Muscle layer of duodenum (tissue), 2 donors: ENCODE results near the gene LRIG1.

ENCODE experiments used
- H3K27ac ChIP-seq: one replicate; pipeline ENCODE4 v1.7.0; 2013; ENCODE audit warnings: mild to moderate bottlenecking, low read length
- H3K27me3 ChIP-seq: one replicate; pipeline ENCODE4 v1.7.0; 2013; ENCODE audit warnings: low read depth, mild to moderate bottlenecking, control low read depth, low read length
- H3K36me3 ChIP-seq, 2 donors: one replicate each; pipeline ENCODE4 v1.7.0; 2013; ENCODE audit warnings: low read length in 2 of 2, control low read depth in 1 of 2, mild to moderate bottlenecking in 1 of 2; ENCODE audit not compliant: insufficient read depth in 2 of 2, control insufficient read depth in 1 of 2
- H3K4me1 ChIP-seq, 2 donors: one replicate each; pipeline ENCODE4 v1.7.0; 2013; ENCODE audit warnings: low read length in 2 of 2, mild to moderate bottlenecking in 2 of 2, control low read depth in 1 of 2, moderate library complexity in 1 of 2; ENCODE audit not compliant: insufficient read depth in 2 of 2, control insufficient read depth in 1 of 2
- H3K4me3 ChIP-seq, 2 donors: one replicate each; pipeline ENCODE4 v1.7.0; 2013; ENCODE audit warnings: low read length in 2 of 2, low read depth in 1 of 2, mild to moderate bottlenecking in 1 of 2
- H3K9me3 ChIP-seq, 2 donors: one replicate each; pipeline ENCODE4 v1.7.0; 2013; ENCODE audit warnings: low read length in 2 of 2, control low read depth in 1 of 2, mild to moderate bottlenecking in 1 of 2; ENCODE audit not compliant: control insufficient read depth in 1 of 2
- donor health status: healthy.

Gene LRIG1, protein sequence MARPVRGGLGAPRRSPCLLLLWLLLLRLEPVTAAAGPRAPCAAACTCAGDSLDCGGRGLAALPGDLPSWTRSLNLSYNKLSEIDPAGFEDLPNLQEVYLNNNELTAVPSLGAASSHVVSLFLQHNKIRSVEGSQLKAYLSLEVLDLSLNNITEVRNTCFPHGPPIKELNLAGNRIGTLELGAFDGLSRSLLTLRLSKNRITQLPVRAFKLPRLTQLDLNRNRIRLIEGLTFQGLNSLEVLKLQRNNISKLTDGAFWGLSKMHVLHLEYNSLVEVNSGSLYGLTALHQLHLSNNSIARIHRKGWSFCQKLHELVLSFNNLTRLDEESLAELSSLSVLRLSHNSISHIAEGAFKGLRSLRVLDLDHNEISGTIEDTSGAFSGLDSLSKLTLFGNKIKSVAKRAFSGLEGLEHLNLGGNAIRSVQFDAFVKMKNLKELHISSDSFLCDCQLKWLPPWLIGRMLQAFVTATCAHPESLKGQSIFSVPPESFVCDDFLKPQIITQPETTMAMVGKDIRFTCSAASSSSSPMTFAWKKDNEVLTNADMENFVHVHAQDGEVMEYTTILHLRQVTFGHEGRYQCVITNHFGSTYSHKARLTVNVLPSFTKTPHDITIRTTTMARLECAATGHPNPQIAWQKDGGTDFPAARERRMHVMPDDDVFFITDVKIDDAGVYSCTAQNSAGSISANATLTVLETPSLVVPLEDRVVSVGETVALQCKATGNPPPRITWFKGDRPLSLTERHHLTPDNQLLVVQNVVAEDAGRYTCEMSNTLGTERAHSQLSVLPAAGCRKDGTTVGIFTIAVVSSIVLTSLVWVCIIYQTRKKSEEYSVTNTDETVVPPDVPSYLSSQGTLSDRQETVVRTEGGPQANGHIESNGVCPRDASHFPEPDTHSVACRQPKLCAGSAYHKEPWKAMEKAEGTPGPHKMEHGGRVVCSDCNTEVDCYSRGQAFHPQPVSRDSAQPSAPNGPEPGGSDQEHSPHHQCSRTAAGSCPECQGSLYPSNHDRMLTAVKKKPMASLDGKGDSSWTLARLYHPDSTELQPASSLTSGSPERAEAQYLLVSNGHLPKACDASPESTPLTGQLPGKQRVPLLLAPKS

DNA sequence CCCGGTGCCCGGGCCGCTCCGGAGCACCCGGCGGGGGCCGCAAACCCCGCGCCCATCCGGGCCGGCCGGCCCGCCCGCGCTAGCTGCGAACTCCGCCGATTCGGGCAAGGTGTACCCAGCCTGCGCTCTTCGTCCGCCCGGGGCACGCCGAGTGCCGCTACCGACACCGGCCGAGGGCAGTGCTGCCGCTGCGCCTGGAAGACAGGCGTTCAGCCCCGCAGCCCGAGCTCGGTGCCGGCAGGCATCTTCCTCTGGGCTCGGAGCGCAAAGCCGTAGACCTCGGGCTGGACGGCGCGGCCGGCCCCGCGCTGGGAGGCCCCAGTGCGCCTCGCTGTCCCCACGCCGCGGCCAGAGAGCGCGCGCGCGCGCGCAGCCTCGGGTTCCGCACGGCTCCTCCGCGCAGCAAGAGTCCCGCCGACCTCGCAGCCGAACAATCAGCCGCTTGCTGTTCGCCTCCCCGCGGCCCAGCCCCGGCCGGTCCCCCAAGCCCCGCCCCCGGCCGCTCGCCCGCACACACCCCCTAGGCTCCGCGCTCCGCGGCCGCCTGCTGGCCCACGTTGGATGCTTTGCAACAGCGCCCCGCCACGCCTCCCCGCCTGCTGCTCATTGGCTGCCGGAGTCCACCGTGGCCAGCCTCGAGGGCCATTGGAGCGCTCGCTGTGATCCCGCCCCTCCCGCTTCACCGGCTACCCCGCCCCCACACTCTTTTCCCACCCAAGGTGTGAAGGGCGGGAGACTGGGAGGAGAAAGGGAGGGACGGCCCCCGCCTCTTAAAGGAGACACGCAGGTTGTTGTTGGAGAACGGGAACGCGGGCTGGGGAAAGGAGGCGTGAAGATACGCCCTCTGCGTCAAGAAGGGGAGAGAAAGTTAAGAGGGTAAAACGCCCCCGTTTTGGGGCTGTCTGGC is at the start of gene LRIG1:
TSS of gene LRIG1 (minus strand) at position 447 of the 907 bp plus-strand sequence. CDS start 615 bp downstream, outside the sequence.
- Histone ChIP-seq H3K4me1 (peaks cover 13 to 18% of the 10 kb centered on the region in 2 donors), H3K27ac (peak within 1 kb of the TSS; percentile 70), H3K36me3 (no peaks in the 10 kb centered on the region), H3K27me3 (no peaks in the 10 kb centered on the region), H3K4me3 (peak within 1 kb of the TSS; percentile 90 to 92), H3K9me3 (no peaks in the 10 kb centered on the region)

DNA sequence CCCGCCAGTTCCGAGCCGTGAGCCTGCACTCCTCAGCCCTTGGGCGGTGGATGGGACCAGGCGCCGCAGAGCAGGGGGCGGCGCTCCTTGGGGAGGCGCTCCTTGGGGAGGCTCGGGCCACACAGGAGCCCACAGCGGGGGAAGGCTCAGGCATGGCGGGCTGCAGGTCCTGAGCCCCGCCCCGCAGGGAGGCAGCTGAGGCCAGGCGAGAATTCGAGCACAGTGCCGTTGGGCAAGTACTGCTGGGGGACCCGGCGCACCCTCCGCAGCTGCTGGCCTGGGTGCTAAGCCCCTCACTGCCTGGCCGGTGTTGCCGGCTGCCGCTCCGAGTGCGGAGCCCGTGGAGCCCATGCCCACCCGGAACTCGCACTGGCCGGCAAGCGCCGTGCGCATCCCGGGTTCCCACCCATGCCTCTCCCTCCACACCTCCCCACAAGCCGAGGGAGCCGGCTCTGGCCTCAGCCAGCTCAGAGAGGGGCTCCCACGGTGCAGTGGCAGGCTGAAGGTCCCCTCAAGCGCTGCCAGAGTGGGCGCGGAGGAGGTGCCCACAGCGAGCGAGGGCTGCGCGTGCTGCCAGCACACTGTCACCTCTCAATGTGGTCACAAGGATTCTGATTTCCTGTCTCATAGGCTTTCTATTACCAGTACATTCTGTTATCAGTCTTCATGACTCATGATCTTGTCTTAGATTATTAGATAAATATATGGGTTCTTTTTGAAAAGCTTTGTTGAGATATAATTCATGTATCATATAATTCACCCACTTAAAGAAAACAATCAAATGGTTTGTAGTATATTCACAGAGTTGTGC is 44.0 kb upstream of the LRIG1 start:
- Histone ChIP-seq H3K4me1 (no peaks in the 10 kb centered on the region), H3K4me3 (no peak overlapping the region), H3K27me3 (no peaks in the 10 kb centered on the region), H3K36me3 (no peaks in the 10 kb centered on the region), H3K27ac (no peak overlapping the region), H3K9me3 (no peaks in the 10 kb centered on the region)

DNA sequence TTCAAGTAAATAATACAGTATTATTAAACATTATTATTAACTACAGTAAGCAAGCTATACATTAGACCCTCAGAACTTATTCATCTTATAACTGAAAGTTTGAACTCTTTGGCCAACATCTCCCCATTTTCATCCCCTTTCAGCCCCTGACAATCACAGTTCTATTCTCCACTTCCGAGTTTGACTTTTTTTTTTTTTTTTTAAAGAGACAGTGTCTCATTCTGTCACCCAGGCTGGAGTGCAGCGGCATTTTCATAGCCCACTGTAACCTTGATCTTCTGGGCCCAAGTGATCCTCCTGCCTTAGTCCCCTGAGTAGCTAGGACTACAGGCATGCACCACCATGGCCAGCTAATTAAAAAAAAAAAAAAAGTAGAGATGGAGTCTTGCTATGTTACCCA is 41.3 kb upstream of the LRIG1 start:
- Histone ChIP-seq H3K27me3 (no peaks in the 10 kb centered on the region), H3K36me3 (no peaks in the 10 kb centered on the region), H3K27ac (no peak overlapping the region), H3K4me3 (no peak overlapping the region), H3K4me1 (peaks cover 0 to 3% of the 10 kb centered on the region in 2 donors), H3K9me3 (no peaks in the 10 kb centered on the region)

DNA sequence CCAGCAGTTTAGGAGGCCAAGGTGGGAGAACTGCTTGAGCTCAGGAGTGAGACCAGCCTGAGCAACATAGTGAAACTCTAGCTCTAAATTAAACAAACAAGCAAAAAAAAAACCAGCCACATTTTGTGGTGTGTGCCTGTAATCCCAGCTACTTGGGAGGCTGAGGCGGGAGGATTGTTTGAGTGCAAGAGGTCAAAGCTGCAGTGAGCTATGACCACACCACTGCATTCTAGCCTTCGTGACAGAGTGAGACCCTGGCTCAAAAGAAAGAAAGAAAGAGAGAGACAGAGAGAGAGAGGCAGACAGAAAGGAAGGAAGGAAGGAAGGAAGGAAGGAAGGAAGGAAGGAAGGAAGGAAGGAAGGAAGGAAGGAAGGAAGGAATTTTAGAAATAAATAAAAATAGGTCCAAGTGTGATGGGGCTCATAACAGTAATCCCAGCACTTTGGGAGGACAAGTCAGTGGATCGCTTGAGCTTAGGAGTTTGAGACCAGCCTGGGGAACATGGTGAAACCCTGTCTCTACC is 38.7 kb upstream of the LRIG1 start:
- Histone ChIP-seq H3K27me3 (no peaks in the 10 kb centered on the region), H3K9me3 (no peaks in the 10 kb centered on the region), H3K4me1 (peaks cover 0 to 3% of the 10 kb centered on the region in 2 donors), H3K27ac (no peak overlapping the region), H3K4me3 (no peak overlapping the region), H3K36me3 (no peaks in the 10 kb centered on the region)

DNA sequence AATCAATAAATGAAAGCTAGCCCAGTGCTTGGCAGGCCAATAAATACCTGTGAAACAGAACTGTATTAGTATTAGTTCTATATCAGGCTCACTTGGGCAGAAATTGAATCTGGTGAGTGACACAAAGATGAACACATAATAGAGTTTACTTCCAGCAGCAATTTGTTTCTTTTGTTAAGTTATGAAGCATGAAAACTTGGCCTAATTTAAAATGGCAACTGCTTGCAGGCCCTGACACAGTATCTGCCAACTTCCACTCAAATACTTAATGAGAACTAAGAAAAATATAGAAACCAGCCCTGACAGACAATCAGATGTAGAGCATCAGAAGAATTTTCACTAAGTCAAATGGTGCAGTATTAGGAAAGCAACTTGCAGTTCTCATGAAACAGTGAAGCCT is 37.6 kb upstream of the LRIG1 start:
- Histone ChIP-seq H3K36me3 (no peaks in the 10 kb centered on the region), H3K27ac (no peak overlapping the region), H3K4me3 (no peak overlapping the region), H3K4me1 (peaks cover 0 to 3% of the 10 kb centered on the region in 2 donors), H3K9me3 (no peaks in the 10 kb centered on the region), H3K27me3 (no peaks in the 10 kb centered on the region)

DNA sequence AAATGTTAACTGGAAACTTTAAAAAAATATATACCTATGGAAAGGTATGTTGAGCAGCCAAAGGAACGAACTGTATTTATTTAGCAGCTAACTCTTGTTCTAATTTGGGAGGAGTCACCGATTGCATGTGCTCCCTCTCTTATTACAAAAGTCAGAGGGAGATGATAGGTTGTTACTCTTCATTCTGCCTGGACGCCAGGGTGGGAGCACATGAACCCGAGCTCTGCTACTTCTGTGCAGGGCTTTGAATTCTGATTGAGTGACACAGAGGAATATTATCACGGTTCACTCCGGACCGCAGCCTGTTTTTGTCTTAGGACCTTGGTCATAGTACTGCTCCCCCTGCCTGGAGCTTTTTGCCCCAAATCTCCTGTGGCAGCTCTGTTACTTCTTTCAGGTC is 36.9 kb upstream of the LRIG1 start:
- Histone ChIP-seq H3K4me3 (no peak overlapping the region), H3K27ac (no peak overlapping the region), H3K27me3 (no peaks in the 10 kb centered on the region), H3K36me3 (no peaks in the 10 kb centered on the region), H3K4me1 (peaks cover 0 to 3% of the 10 kb centered on the region in 2 donors), H3K9me3 (no peaks in the 10 kb centered on the region)

DNA sequence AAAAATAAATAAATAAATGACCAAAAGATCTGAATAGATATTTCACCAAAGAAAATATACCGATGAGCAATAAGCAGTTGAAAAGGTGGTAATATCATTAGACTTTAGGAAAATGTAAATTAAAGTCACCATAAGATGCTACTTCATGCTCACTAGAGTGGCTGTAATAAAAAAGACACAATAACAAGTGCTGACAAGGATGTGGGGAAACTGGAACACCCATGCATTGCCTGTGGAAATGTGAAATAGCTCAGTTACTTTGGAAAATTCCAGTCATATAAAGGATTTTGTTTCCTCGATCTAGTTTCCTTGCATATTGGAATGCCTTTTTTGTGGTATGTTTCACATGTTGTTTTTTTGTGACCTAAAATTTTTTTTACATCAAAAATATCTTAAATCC is 36.0 kb upstream of the LRIG1 start:
- Histone ChIP-seq H3K4me3 (no peak overlapping the region), H3K4me1 (peaks cover 0 to 3% of the 10 kb centered on the region in 2 donors), H3K27me3 (no peaks in the 10 kb centered on the region), H3K36me3 (no peaks in the 10 kb centered on the region), H3K9me3 (no peaks in the 10 kb centered on the region), H3K27ac (no peak overlapping the region)

DNA sequence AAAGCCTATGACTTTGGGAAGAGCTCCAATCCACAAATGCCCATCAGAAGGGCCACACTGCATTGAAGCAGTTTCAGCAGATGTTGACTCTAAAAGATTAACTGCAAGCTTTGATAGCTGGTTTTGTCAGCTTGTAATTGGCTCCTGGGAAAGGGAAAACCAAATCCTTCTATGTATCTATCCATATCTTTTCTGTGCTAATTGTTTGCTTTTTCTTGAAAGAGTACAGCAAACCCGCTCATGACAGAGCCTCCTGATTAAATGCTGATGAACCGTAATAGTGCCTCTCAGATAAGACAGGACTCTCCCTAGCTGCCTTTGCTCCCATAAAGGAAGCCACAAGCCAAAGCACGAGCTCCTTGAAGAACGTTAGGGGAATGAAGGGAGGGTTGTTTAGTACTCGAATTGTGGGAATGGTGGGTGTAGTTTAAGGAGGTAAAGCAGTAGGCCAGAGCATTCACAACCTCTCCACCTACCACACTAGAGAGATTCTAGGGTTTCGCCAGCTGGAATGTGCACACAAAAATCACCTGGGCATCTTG is 33.6 kb upstream of the LRIG1 start:
- Histone ChIP-seq H3K27me3 (no peaks in the 10 kb centered on the region), H3K4me3 (no peak overlapping the region), H3K36me3 (no peaks in the 10 kb centered on the region)

GRCh38 chr3:66532613-66533012 is 31.8 kb upstream of the LRIG1 start:
- Histone ChIP-seq H3K27ac (no peak overlapping the region), H3K27me3 (no peaks in the 10 kb centered on the region), H3K4me1 (no peaks in the 10 kb centered on the region), H3K36me3 (no peaks in the 10 kb centered on the region), H3K4me3 (no peak overlapping the region), H3K9me3 (no peaks in the 10 kb centered on the region)

More for the DNA sequence above, 33.6 kb upstream of the LRIG1 start:
- Histone ChIP-seq H3K4me1 (peaks cover 0 to 3% of the 10 kb centered on the region in 2 donors), H3K27ac (no peak overlapping the region), H3K9me3 (no peaks in the 10 kb centered on the region)
